ENCODE measurements around the gene OR5C1.

DNA sequence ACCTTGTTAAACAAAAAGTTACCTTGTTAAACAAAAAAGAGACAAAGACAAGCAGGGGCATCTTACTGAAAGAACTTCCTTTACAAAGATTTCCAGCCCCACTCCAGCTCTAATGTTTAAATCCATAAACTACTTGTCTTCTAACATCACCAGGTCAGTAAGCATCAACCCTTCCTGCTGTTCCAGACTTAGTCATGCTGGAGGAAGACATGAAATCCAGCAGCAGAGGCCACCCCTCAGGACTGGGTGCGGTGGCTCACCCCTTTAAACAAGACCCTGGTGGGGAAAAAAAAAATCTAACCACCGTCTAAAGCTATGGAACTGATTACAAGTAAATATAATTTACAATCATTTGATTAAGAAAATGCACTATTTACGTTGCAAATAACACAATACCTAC lies 30.6 kb downstream of the OR5C1 start:
- no peak for TF ChIP-seq POLR2AphosphoS5 (IDR thresholded peaks at IDR 0.05; ENCODE audit: low read depth, low read length)
- no peak for TF ChIP-seq CTCF (IDR thresholded peaks at IDR 0.05)
